Measurements from ENCODE around the gene GABBR2.
"Not testable (repeated sequence)": the region's sequence is repeated elsewhere in the genome, so short reads cannot be mapped to it uniquely, and the experiment has no call there.

Gene GABBR2

DNA sequence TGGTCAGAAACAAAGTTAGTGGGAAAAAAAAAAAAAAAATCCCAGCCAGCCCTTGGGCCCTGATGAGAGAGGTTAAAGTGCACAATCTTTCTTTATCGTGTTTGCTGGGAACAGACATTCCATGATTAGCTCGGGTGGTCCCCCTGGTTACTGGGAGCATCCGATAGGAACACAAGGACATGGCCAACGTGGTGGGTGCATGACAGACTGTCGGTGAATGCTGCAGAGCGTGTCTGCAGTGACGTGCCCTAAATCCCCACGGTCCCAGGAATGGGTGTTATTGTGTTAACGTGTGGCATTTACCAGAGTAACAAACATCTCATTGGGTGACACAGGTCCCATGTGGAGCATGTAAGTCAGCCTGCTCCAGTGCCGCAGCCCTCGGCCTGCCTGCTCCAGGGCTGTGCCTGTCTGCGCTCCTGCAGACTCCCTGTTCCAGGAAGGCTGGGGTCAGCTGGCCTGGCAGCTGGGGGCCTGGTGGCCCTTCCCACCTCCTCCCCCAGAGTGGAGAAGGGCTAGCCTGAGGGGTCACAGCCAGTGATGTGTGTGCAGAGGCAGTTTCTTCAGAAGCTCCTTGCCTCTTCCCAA, 419.0 kb downstream of the GABBR2 start:
- DNase-seq (ENCODE audit: low read depth), result no peak

DNA sequence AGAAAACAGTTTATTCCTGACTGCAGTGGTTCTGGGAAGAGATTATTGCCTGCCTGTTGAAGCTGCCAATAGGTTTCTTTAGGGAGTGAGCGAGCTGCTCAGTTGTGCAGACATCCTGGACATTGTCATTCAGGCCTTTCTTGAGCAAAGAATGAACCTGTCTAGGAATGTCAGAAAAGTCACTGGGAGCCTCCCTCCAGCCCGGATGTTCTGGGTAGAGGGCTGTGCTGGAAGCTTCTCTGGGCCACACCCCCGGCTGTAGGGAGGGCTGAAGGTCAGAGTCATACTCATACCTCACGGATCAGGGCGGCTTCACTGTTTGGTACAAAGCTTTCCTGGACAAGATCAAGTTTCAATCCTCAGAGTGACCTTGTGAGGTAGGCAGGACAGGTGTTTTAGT, 419.9 kb downstream of the GABBR2 start:
- no peak for DNase-seq (ENCODE audit: low read depth)

DNA sequence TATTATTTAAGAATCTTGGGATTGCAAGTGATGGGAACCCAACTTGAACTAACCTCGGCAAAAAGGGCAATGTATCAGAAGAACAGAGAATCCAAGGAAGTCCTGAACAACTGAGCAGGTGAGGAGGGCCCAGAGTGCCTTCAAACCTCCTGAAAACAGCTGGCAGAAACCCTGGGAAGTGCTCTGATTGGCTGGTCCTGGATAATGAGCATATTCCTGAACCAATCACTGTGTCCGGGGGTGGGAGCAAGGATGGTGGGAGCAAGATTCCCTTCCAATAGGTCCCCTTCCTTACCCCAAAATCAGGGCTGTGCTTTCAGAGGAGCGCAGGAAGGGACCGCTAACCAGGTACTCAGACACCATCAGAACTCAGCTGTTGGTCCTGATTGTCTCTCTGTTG, 421.4 kb downstream of the GABBR2 start:
- DNase-seq (ENCODE audit: low read depth), result no peak

DNA sequence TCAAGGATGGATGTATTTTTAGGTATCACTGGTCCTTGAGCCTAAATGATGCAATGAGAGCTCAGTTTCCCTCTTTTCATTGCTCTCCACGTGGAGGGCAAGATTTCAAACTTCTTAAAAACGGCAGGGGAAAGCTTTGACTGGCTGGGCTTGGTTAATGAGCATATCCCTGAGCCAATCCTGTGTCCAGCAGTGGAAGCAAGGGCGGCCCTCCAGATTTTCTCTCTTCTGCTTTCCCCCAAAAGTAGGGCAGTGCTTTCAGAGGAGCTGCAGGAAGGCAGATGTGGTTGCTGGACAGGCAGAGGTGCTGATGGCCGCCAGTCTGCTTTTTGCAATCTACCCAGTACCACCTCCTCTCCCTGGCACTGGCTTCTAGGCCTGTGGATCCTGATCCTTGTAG, 423.3 kb downstream of the GABBR2 start:
- no peak for DNase-seq (ENCODE audit: low read depth)

DNA sequence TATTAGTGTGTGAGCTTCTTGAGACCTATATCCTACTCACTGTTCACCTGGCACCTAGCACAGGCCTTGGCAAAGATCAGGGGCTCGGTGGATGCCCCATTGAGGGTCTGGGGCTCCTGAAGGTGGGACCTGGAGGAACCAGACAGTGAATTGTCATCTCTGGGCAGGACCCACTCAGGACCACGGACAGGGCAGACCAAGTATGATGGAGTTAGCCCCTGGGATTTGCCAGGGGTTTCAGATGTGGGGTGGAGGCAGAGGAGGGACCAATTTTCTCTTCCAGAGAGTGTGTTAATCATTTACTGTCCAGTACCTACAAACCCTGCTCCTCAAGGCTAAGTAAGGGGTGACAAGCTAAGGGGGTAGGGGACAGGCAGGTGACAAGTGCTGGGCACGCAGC, 424.0 kb downstream of the GABBR2 start:
- no peak for DNase-seq (ENCODE audit: low read depth)

DNA sequence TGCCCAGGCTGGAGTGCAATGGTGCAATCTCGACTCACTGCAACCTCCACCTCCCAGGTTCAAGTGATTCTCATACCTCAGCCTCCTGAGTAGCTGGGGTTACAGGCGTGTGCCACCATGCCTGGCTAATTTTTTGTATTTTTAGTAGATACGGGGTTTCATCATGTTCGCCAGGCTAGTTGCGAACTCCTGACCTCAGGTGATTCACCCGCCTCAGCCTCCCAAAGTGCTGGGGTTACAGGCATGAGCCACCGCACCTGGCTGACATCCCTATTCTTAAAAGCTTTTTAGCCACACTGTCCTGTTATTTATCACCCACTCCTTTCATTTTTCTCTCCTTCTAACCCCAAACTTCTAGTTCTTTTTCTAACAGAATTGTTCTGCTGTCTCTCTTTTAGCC, 425.6 kb downstream of the GABBR2 start:
- DNase-seq (ENCODE audit: low read depth), result not testable (repeated sequence)

DNA sequence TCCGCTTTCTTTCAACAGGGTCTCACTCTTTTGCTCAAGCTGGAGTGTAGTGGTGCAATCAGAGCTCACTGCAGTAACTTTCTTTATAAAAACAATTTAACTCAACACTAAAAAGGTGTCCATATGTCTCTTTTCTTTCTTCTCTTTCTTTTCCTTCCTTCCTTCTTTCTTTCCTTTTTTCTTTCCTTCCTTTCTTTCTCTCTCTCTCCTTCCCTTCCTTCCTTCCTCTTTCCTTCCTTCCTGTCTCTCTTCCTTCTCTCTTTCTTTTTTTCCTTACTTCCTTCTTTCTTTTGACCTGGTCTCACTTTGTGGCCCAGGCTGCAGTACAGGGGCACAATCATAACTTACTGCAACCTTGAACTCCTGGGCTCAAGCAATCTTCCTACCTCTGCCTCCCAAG, 427.5 kb downstream of the GABBR2 start:
- no peak for DNase-seq (ENCODE audit: low read depth)

DNA sequence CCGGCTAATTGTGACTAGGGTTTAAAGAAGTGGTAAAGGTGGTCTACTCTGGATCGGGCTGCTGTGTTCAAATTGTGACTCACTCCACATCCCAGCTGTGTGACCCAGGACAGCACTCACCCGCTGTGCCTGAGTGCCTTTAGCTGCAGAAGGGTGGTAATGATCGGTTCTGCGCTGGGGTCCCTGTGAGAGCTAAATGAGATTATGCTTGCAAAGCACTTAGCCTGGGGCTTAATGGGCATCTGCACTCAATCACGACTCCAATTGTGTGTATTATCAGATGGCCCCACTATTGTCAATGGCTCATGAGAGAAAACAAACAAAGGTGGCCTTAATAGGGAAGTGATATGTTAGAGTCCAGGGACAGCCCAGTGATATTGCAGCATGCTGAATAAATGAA, 428.2 kb downstream of the GABBR2 start:
- no peak for DNase-seq (ENCODE audit: low read depth)

DNA sequence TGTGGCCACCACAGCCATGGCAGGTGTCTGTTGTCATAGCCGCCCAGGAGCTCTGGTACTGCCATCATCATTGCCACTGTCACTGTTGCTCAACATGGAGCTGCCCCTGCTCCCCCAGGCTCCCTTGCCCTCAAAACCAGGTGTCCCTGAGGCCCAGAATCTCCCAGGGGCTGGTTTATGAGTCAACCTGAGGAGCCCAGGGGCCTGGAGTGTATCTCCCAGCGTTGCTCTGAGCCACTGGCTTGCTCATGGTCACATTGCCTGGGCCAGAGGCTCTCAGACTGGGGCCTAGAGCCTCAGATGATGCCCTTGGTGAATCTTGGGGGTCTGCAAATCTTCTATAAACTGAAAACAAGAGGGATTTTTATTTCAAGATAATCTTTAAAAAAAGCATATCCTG, 428.6 kb downstream of the GABBR2 start:
- DNase-seq (ENCODE audit: low read depth), result no peak

DNA sequence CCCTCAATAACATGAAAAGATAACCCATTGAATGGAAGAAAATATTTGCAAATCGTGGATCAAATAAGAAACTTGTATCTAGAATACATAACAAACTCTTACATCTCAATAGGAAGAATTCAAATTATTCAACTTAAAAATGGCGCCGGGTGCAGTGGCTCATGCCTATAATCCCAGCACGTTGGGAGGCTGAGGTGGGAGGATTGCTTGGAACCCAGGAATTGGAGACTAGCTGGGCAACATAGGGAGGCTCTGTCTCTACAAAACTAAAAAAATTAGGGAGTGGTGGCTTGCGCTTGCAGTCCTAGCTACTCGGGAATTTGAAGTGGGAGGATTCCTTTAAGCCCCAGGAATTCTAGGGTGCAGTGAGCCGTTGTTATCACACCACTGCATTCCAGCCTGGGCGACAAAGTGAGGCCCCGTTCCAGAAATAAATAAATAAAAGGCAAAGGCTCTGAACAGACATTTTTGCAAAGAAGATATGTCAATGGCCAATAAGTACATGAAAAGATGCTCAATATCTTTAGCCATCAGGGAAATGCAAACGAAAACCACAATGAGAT, 431.7 kb downstream of the GABBR2 start:
- DNase-seq (ENCODE audit: low read depth), result no peak

DNA sequence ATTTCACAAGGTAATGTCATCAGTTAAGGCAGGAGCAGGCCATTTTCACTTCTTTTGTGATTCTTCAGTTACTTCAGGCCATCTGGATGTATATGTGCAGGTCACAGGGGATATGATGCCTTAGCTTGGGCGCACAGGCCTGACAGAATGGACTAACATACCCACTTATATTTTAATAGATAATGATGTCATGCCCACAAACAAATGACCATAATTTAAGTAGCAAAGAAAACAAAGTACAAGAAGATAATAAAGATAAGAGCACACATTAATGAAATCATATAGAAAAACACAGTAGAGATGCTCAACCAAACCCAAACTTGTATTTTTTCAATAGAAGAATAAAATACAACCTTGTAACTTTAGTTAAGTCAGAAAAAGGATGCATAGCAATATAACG, 433.6 kb downstream of the GABBR2 start:
- DNase-seq (ENCODE audit: low read depth), result no peak

DNA sequence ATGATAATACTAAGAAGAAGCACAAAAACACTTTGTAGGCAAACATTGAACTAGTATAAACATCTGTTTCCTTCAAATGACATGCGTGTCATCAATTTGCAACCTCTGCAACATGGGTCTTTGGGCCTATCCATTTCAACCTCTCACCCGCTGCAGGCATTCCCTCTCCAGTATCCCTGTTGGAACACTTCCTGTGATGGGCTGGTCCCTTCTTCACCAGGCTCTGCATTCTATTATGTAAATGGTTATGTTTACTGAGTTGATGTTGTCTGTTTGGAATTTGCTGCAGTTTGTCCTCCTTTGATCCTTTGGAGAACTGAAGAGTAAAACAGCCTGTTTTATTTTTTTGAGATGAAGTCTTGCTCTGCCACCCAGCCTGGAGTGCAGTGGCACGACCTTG, 436.7 kb downstream of the GABBR2 start:
- no peak for DNase-seq (ENCODE audit: low read depth)

DNA sequence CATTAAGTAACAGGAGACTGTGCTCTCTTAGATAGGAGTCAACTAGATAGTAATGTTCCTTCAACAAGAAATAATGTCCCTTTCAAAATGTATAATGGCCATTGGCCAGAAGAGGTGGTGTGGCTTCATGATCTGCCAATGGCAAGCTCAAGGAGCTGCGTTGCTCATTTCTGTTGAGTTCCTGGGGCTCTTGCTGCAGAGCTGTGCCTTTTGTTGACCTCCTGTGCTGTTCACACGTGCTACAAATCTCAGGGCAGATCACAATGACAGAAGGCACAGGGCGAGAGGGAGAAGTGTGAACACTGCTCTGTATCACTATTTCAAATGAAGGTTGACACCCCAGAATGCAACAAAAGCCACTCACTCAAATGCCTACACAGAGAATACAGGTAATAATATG, 437.3 kb downstream of the GABBR2 start:
- no peak for DNase-seq (ENCODE audit: low read depth)

DNA sequence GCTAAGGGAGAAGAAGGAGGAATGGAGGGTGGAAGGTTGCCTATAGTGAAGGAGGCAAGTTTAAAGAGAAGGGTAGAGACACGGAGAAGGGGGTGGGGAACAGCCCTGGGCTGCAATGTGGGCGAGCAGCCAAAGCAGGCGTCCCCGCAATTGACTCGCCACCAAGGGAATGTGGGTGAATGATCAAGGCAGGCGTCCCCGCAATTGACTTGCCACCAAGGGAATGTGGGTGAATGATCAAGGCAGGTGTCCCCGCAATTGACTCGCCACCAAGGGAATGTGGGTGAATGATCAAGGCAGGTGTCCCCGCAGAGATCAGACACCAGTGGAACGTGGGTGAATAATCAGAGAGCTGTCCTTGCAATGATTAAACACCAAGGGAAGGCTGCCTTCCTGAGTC, 438.5 kb downstream of the GABBR2 start:
- DNase-seq (ENCODE audit: low read depth), result not testable (repeated sequence)

DNA sequence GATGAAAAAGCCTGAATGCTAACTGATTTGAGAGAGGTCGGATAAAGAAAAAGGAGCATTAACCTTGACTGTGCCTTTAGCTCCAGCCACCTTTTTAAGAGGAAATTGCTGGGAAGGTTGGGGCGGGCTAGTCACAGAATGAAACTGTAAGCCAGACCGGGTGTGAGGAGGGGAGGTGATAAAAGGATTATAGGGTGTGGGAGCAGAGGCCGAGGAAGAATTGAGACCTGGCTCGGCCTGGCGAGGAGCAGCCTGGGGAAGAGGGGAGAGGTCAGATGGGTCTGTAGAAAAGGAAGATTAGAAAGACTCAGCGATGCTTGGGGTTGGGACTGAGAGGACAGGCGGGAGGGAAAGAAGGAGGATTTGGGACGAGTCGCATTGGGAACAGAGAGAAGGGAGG, 439.1 kb downstream of the GABBR2 start:
- not testable (repeated sequence) for DNase-seq (ENCODE audit: low read depth)

DNA sequence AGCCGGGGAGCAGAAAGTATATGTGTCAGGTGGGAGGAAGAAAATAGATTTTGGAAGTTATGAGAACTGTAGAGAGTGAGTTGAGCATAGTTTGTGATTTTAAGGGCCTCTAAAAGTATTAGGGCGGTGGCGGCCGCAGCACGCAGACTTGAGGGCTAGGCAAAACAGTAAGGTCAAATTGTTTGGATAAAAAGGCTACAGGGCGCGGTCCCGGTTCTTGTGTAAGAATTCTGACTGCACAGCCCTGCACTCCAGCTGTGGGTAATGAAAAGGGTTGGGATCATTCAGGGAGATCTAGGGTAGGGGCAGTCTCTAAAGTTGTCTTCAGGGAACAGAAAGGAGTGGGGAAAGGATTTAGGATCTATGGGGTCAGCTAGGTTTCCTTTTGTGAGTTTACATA, 441.2 kb downstream of the GABBR2 start:
- DNase-seq (ENCODE audit: low read depth), result not testable (repeated sequence)

DNA sequence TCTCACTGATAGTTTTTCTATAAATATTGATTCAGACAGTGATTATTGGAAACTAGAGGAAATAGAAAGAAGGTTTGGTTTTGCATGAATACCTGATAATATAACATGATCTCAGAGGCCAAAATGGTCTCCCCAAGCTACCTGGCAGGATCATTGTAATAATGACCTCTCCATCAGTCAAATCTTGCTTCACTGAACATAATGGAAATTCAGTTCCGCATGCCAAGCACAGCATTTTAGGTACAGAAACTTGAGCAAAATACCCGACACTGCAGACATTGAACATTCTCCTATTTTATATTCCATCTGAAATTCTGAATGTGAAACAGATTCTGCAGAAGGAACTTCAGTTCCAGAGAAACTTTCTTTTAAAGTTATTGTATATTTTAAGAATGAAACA, 444.2 kb downstream of the GABBR2 start:
- DNase-seq (ENCODE audit: low read depth), result no peak

DNA sequence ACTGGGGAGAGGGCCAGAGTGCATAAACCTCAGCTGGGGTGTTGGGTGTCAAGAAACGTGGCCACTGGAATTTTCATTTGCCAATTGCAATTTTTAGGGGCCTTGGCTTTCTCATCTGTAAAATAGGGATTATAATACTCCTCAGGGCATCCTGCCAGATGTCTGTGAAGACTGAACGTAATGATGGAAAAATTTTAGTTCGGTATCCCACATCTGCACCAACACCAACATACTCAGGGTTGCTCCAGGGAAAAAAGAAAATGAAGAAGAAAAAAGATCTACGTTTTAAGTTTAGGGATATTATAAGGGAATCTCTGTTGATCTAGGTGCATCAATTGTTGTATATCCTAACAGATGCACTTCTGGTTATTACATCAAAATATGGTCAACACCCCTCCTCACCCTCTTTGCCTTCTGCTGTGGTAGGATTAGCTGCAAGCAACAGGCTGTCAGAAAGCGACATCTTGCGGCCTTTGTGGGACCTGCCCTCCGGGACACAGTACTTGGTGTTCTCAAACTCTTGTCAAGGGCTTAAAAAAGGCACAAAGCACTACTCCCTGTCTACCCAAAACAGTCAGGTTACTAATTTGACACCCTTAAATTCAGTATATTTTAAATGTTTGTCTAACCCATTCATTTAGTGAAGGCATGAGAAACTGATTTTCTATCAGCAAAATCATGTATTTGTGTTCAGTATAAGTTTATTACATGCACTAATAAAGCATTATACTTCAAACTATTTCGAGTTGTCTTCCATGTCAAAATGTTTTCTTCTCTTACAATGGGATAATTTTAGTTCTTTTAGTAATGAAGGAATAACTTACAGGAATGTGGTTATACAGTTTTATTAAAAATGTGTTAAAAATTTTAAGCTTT, 445.0 kb downstream of the GABBR2 start:
- DNase-seq (ENCODE audit: low read depth), result peak; percentile 52

DNA sequence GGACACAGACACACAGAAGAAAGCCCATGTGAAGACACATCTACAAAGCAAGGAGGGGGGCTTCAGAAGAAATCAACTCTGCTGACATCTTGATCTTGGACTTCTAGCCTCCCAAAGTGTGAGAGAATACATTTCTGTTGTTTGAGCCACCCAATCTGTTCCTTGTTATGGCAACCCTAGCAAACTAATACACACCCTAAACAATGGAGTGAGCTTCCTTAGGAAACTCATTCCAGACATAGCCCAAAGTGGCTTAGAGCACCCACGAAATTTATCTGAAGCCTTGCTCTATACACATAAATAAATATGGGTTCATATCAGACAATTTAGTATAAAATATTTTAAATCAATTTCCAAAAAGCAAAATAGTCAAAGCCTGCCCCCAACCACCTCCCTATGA, 445.7 kb downstream of the GABBR2 start:
- no peak for DNase-seq (ENCODE audit: low read depth)

DNA sequence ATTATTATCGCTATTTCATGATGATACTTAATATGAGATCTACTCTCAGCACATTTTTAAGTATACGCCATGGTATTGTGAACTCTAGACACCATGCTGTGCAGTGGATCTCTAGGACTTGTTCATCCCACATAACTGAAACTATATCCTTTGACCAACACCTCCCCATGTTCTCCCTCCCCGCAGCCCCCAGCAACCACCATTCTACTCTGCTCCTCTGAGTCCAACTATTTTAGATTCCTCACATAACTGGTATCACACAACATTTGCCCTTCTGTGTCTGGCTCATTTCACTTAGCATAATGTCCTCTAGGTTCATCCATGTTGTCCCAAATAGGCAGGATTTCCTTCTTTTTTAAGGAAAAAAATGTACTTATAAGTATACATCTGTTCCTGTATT, 446.7 kb downstream of the GABBR2 start:
- no peak for DNase-seq (ENCODE audit: low read depth)

DNA sequence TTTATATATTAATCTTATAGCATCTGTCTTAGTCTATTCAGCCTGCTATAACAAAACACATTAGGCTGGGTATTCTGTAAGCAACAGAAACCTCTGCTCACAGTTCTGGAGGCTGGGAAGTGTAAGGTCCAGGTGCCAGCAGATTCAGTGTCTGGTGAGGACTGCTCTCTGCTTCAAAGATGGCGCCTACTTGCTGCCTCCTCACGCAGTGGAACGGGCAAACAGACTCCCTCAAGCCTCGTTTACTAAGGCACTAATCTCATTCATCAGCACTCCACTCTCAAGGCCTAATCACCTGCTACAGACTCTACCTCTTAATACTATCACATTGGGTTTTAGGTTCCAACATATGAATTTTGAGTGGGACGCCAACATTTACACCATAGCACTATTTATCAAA, 448.1 kb downstream of the GABBR2 start:
- no peak for DNase-seq (ENCODE audit: low read depth)

DNA sequence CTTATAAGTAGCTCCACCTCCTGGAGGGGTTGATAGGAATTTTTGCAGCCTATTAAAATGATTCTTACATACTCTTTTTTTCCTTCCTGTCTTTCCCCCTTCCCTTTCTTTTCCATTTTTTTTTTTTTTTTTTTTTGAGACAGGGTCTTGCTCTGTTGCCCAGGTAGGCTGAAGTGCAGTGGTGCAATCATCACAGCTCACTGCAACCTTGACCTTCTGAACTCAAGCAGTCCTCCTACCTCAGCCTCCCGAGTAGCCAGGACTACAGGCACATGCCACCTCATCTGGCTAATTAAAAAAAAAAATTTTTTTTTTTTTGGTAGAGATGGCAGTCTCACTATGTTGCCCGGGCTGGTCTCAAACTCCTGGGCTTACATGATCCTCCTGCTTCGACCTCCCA, 448.9 kb downstream of the GABBR2 start:
- no peak for DNase-seq (ENCODE audit: low read depth)

DNA sequence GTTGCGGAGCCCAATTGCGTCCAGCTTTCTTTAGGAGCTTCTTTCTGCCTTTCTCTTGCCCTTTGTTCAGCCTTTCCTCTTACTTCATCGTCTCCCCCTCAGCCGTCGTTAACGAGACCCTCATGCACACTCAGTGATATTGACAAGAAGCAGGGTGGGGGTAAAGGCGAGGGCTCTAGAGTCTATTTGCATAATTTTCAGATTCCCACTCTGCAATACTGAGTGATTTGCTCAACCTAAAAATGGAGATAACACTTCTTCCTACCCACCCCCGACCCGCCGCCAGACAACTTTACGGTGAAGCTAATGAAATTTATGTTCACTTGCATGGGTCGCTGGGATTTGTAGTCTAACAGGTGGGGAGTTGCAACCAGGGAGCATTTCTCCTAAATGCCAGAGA, 452.0 kb downstream of the GABBR2 start:
- no peak for DNase-seq (ENCODE audit: low read depth)
